H9 (cell line): Measurements from ENCODE around the gene CERS1. TPM values are rescaled to one million over a fixed set of nuclear protein-coding genes. Genes with fewer than 3 reads are reported as not detected.

Experiments
- DNase-seq: peaks from one replicate; pipeline ENCODE4 v3.0.0-alpha.2; 2017
- H2AFZ ChIP-seq: one replicate; pipeline ENCODE4 v1.6.1; 2013; ENCODE audit warnings: mild to moderate bottlenecking, low read length, control low read depth, moderate library complexity
- H2AK5ac ChIP-seq: 2 replicates; pipeline ENCODE4 v1.6.1; 2013; ENCODE audit warnings: low read length, control low read depth, mixed read lengths; ENCODE audit not compliant: insufficient read length
- H2BK120ac ChIP-seq: one replicate; pipeline ENCODE4 v1.6.1; 2013; ENCODE audit warnings: low read depth, mild to moderate bottlenecking, low read length, control low read depth, inconsistent platforms; ENCODE audit not compliant: poor library complexity, severe bottlenecking
- H2BK12ac ChIP-seq: 2 replicates; pipeline ENCODE4 v1.6.1; 2013; ENCODE audit warnings: low read length, control low read depth, mixed read lengths, low read depth; ENCODE audit not compliant: insufficient read length
- H2BK15ac ChIP-seq: 2 replicates; pipeline ENCODE4 v1.6.1; 2013; ENCODE audit warnings: low read depth, low read length, control low read depth
- H2BK20ac ChIP-seq: one replicate; pipeline ENCODE4 v1.6.1; 2013; ENCODE audit warnings: low read depth, mild to moderate bottlenecking, low read length, control low read depth, inconsistent platforms; ENCODE audit not compliant: poor library complexity, severe bottlenecking
- H2BK5ac ChIP-seq: 2 replicates; pipeline ENCODE4 v1.6.1; 2013; ENCODE audit warnings: low read length, control low read depth, mixed read lengths; ENCODE audit not compliant: insufficient read length
- H3K14ac ChIP-seq: 2 replicates; pipeline ENCODE4 v1.6.1; 2013; ENCODE audit warnings: low read length, control low read depth; ENCODE audit not compliant: insufficient read depth
- H3K18ac ChIP-seq: 2 replicates; pipeline ENCODE4 v1.6.1; 2013; ENCODE audit warnings: low read depth, mild to moderate bottlenecking, mixed read lengths, low read length, control low read depth; ENCODE audit not compliant: insufficient read length
- H3K23ac ChIP-seq: 2 replicates; pipeline ENCODE4 v1.6.1; 2013; ENCODE audit warnings: low read length, control low read depth, mixed read lengths, low read depth; ENCODE audit not compliant: insufficient read length
- H3K23me2 ChIP-seq: 2 replicates; pipeline ENCODE4 v1.6.1; 2013; ENCODE audit warnings: low read depth, mild to moderate bottlenecking, mixed read lengths, low read length, control low read depth; ENCODE audit not compliant: insufficient read length, poor library complexity, severe bottlenecking
- H3K27ac ChIP-seq: 2 replicates; pipeline ENCODE4 v1.5.1; 2013; ENCODE audit warnings: low read length, control low read depth, mixed read lengths, low read depth; ENCODE audit not compliant: insufficient read length
- H3K27me3 ChIP-seq: 2 replicates; pipeline ENCODE4 v1.6.1; 2013; ENCODE audit warnings: low read length, control low read depth, inconsistent platforms; ENCODE audit not compliant: insufficient read depth
- H3K4ac ChIP-seq: 2 replicates; pipeline ENCODE4 v1.6.1; 2013; ENCODE audit warnings: low read depth, mild to moderate bottlenecking, control low read depth, inconsistent platforms, low read length, moderate library complexity
- H3K4me1 ChIP-seq: 2 replicates; pipeline ENCODE4 v1.6.1; 2013; ENCODE audit warnings: low read length, control low read depth, inconsistent platforms; ENCODE audit not compliant: insufficient read depth
- H3K4me2 ChIP-seq: 2 replicates; pipeline ENCODE4 v1.6.1; 2013; ENCODE audit warnings: low read length, control low read depth, mixed read lengths; ENCODE audit not compliant: insufficient read length, insufficient read depth
- H3K56ac ChIP-seq: 2 replicates; pipeline ENCODE4 v1.6.1; 2013; ENCODE audit warnings: low read depth, mild to moderate bottlenecking, mixed read lengths, low read length, control low read depth; ENCODE audit not compliant: insufficient read length
- H3K79me1 ChIP-seq: 2 replicates; pipeline ENCODE4 v1.6.1; 2013; ENCODE audit warnings: low read depth, mild to moderate bottlenecking, moderate library complexity, low read length, control low read depth, inconsistent platforms; ENCODE audit not compliant: insufficient read depth, poor library complexity, severe bottlenecking
- H3K79me2 ChIP-seq: 2 replicates; pipeline ENCODE4 v1.6.1; 2013; ENCODE audit warnings: low read length, control low read depth, inconsistent platforms; ENCODE audit not compliant: insufficient read depth
- H3K9ac ChIP-seq: 2 replicates; pipeline ENCODE4 v1.6.1; 2013; ENCODE audit warnings: low read length, control low read depth, mixed read lengths; ENCODE audit not compliant: insufficient read length; ENCODE audit errors: extremely low read depth
- H3K9me3 ChIP-seq: one replicate; pipeline ENCODE4 v1.6.1; 2013; ENCODE audit warnings: low read depth, low read length, inconsistent platforms; ENCODE audit not compliant: control insufficient read depth
- H3T11ph ChIP-seq: one replicate; pipeline ENCODE4 v1.6.1; 2013; ENCODE audit warnings: mild to moderate bottlenecking, low read length, control low read depth, inconsistent platforms
- H4K20me1 ChIP-seq: one replicate; pipeline ENCODE4 v1.6.1; 2013; ENCODE audit not compliant: control insufficient read depth, insufficient read length, insufficient read depth
- H4K5ac ChIP-seq: 2 replicates; pipeline ENCODE4 v1.6.1; 2013; ENCODE audit warnings: low read depth, mild to moderate bottlenecking, mixed read lengths, low read length, control low read depth; ENCODE audit not compliant: insufficient read length
- H4K8ac ChIP-seq: replicated peaks from 2 replicates; pipeline ENCODE4 v1.6.1; 2013; ENCODE audit warnings: low read length, control low read depth, mixed read lengths, low read depth; ENCODE audit not compliant: insufficient read length
- H4K91ac ChIP-seq: 2 replicates; pipeline ENCODE4 v1.6.1; 2013; ENCODE audit warnings: low read depth, mild to moderate bottlenecking, moderate library complexity, mixed read lengths, low read length, control low read depth; ENCODE audit not compliant: insufficient read length
- H3K27ac Mint-ChIP-seq, 3 experiments: 2 replicates in 2 of 3; 3 replicates in 1 of 3; pipeline ENCODE4 v1.8.0; 2020 to 2021; ENCODE audit warnings: mixed read lengths in 3 of 3, mild to moderate bottlenecking in 1 of 3, moderate library complexity in 1 of 3
- H3K27me3 Mint-ChIP-seq: 2 replicates; pipeline ENCODE4 v1.8.0; 2021; ENCODE audit warnings: low read depth, mild to moderate bottlenecking, moderate library complexity, mixed read lengths
- H3K36me3 Mint-ChIP-seq, 3 experiments: 2 replicates in 2 of 3; 3 replicates in 1 of 3; pipeline ENCODE4 v1.8.0; 2020 to 2021; ENCODE audit warnings: low read depth in 3 of 3, mixed read lengths in 3 of 3; ENCODE audit not compliant: insufficient read depth in 1 of 3
- H3K4me1 Mint-ChIP-seq, 2 experiments: 2 replicates each; pipeline ENCODE4 v1.8.0; 2020; ENCODE audit warnings: mixed read lengths in 2 of 2
- H3K4me3 Mint-ChIP-seq, 2 experiments: 2 replicates in 1 of 2; 3 replicates in 1 of 2; pipeline ENCODE4 v1.8.0; 2020 to 2021; ENCODE audit warnings: mild to moderate bottlenecking in 2 of 2, mixed read lengths in 2 of 2, moderate library complexity in 1 of 2
- H3K9me3 Mint-ChIP-seq, 2 experiments: 2 replicates in 1 of 2; 3 replicates in 1 of 2; pipeline ENCODE4 v1.8.0; 2020; ENCODE audit warnings: mild to moderate bottlenecking in 2 of 2, mixed read lengths in 2 of 2, moderate library complexity in 1 of 2
- WGBS: extraction: QIAGEN DNeasy Blood & Tissue Kit; methylation state at CpG from one replicate; pipeline ENCODE4 v1.1.7; 2013; ENCODE audit warnings: missing lambda C conversion rate, low lambda C conversion rate, mixed read lengths; ENCODE audit not compliant: insufficient read length; ENCODE audit errors: extremely low coverage; 5-methylcytosine and 5-hydroxymethylcytosine counted together
- total RNA-seq: library from RNA; stranded (reverse); gene quantifications from 2 replicates; pipeline ENCODE4 v1.2.1, GENCODE V29; 2021
- TF ChIP-seq, protein P1 (sequence below): fragments of 200-600 bp; sonication (generic); conservative IDR thresholded peaks from 3 replicates; pipeline ENCODE4 v1.8.0; 2021; ENCODE audit warnings: antibody characterized with exemption, mild to moderate bottlenecking

The CERS1 gene
- total RNA-seq, 1 experiment from 2014 or later = 19.3 TPM

DNA sequence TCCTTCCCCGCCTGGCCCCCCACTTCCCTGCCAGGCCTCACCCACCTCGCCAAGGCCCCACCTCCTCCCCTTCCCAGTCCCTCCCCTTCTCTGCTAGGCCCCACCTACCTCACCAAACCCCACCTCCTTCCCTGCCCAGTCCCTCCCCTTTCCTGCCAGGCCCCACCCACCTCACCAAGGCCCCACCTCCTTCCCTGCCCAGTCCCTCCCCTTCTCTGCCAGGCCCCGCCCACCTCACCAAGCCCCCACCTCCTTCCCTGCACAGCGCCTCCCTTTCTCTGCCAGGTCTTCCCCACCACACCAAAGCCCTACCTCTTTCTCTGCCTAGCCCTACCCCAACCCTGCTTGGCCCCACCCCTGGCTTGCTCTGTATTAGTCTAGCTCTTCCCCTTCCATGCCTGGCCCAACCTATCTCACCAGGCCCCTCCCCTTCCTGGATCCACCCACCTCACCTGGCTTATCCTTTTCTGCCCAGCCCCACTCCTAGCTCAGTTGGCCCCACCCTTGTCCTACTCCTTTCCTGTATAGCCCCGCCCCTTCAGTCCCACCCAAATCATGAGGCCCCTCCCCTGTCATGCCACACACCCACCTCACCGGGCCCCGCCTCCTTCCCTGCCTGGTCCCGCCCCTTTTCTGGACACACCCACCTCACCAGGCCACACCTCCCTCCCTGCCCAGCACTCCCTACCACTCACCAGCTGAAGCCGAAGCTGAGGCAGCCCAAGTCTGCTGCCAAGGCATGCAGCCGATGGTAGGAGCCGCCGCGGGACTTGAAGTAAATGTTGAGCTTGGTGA is 16.2 kb downstream of the CERS1 start:
- no peak overlapping the region for H4K91ac ChIP-seq
- no peak overlapping the region for H2AK5ac ChIP-seq
- no peak overlapping the region for H3K9ac ChIP-seq
- H2AFZ ChIP-seq = no peak overlapping the region
- H3K4me3 Mint-ChIP-seq = no peak overlapping the region
- no peaks in the 10 kb centered on the region for H3K79me2 ChIP-seq
- no peak overlapping the region for H2BK12ac ChIP-seq
- no peaks in the 10 kb centered on the region for H3K27me3 Mint-ChIP-seq
- no peaks in the 10 kb centered on the region for H3K4me1 ChIP-seq
- peak; percentile 93 for DNase-seq
- 0 out of 7 replicates have a peak overlapping the region, but pooled peaks of 1 of the 3 experiments have one; percentile 36 for H3K27ac Mint-ChIP-seq
- WGBS = no CpG with 5 or more reads among the region's 13 CpGs
- H3K4ac ChIP-seq = no peak overlapping the region
- H3K9me3 ChIP-seq = no peaks in the 10 kb centered on the region
- no peak overlapping the region for H2BK120ac ChIP-seq
- H3K23ac ChIP-seq = no peak overlapping the region
- no peaks in the 10 kb centered on the region for H3K79me1 ChIP-seq
- TF ChIP-seq, protein P1, sequence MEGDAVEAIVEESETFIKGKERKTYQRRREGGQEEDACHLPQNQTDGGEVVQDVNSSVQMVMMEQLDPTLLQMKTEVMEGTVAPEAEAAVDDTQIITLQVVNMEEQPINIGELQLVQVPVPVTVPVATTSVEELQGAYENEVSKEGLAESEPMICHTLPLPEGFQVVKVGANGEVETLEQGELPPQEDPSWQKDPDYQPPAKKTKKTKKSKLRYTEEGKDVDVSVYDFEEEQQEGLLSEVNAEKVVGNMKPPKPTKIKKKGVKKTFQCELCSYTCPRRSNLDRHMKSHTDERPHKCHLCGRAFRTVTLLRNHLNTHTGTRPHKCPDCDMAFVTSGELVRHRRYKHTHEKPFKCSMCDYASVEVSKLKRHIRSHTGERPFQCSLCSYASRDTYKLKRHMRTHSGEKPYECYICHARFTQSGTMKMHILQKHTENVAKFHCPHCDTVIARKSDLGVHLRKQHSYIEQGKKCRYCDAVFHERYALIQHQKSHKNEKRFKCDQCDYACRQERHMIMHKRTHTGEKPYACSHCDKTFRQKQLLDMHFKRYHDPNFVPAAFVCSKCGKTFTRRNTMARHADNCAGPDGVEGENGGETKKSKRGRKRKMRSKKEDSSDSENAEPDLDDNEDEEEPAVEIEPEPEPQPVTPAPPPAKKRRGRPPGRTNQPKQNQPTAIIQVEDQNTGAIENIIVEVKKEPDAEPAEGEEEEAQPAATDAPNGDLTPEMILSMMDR = no peak
- H3K4me2 ChIP-seq = no peak overlapping the region
- H4K20me1 ChIP-seq = no peaks in the 10 kb centered on the region
- no peak overlapping the region for H2BK20ac ChIP-seq
- H3K27me3 ChIP-seq = no peaks in the 10 kb centered on the region
- no peak overlapping the region for H3K14ac ChIP-seq
- H3K36me3 Mint-ChIP-seq = peaks cover 41 to 76% (median 56%) of the 10 kb centered on the region in 3 experiments
- H3K9me3 Mint-ChIP-seq = peaks cover 0 to 9% of the 10 kb centered on the region in 2 experiments; a peak in 3 of 5 replicates
- H3K23me2 ChIP-seq = no peaks in the 10 kb centered on the region
- no peak overlapping the region for H3K18ac ChIP-seq
- no peak overlapping the region for H4K5ac ChIP-seq
- no peak overlapping the region for H3T11ph ChIP-seq
- no peak overlapping the region for H3K56ac ChIP-seq
- H3K27ac ChIP-seq = no peak overlapping the region
- no peak overlapping the region for H4K8ac ChIP-seq
- H3K4me1 Mint-ChIP-seq = no peaks in the 10 kb centered on the region
- no peak overlapping the region for H2BK15ac ChIP-seq
- H2BK5ac ChIP-seq = no peak overlapping the region
